ENCODE data around the gene GCSAM.

GRCh38 chr3:112130638-112130993 lies 2.4 kb downstream of the GCSAM start:
- TF ChIP-seq POLR2AphosphoS5 (IDR thresholded peaks at IDR 0.05) (no peak), CTCF (IDR thresholded peaks at IDR 0.05) (no peak), EP300 (IDR thresholded peaks at IDR 0.05) (no peak), POLR2A (IDR thresholded peaks at IDR 0.05) (no peak)

All from upper lobe of left lung (tissue), 4 donors.